Measurements from ENCODE around the gene SASH1. TPM values are rescaled to one million over a fixed set of nuclear protein-coding genes. Genes with fewer than 3 reads are reported as not detected.

SASH1 gene
- total and polyA plus RNA-seq, 9 donors, result 8.6 to 35.2 (median 18.2) TPM

DNA sequence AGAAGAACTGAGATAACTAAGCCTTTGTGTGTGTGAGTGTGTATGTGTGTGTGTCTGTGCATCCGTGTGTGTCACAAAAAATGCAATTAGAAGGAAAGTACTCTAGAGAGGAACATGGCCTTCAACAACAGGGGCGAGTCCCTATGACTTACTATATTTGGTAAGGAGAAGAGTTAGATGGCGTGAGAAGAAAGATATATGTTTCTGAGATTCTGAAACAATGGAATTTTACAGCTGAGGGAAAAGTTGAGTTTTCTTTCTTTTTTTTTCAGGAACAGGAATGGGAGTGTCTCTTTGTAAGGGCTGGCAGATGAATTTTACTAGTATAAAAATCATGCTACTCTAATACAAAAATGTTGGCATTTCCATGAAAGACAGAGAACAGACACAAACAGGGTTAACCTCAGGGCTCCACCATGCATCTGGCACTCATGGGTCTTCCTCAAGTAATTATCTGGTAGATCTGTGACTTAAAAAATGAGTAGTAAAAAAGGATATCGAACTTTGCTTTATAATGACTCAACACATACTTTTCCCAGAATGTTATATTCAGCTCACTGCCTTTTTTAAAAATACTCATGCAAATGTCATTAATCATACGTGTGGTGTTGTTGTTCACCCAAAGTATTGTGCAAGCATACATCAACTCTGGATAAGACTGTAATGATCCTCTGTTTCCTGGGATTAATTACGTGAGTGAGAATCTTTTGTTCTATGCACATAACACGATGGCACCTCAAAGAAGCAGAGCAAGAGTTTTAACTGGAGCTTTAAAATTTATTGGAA, 12.8 kb upstream of the SASH1 start:
- Histone ChIP-seq H3K36me3 (no peaks in the 10 kb centered on the region), H3K4me1 (ENCODE audit: insufficient read depth) (no peaks in the 10 kb centered on the region), H3K27ac (no peak overlapping the region), H3K9me3 (no peaks in the 10 kb centered on the region), H3K4me3 (no peak overlapping the region), H3K27me3 (no peaks in the 10 kb centered on the region)
- TF ChIP-seq EP300 (IDR thresholded peaks at IDR 0.05) (no peak), CTCF (IDR thresholded peaks at IDR 0.05) (no peak), POLR2A (IDR thresholded peaks at IDR 0.05) (no peak)
- DNase-seq, result no peak
- intact Hi-C loops (cut with DNase I), result no loop called here
- WGBS, 3 donors, result 36 to 53% (median 46%) methylated on average over 7 of the region's 7 CpGs

DNA sequence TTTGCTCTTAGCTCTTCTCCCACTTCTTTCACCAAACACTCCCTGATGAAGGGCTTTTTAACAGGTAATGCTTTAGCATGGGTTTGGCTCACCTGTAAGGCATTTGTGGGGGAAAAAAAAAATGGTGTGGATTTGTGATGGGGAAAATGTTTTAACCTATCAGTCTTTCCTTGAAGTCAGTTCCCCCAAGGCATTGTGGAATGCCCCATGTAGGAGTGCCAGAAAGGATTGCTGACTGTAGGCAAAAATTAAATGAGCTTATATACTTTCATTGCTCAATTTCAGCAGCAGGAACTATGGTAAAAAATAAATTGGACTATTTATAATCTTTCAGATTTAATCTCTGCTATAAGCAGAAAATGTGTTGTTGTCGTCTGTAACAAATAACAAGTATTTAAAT, 10.6 kb upstream of the SASH1 start:
- Histone ChIP-seq H3K36me3 (no peaks in the 10 kb centered on the region), H3K27me3 (no peaks in the 10 kb centered on the region), H3K4me1 (ENCODE audit: insufficient read depth) (no peaks in the 10 kb centered on the region), H3K9me3 (no peaks in the 10 kb centered on the region), H3K27ac (no peak overlapping the region), H3K4me3 (no peak overlapping the region)
- intact Hi-C loops (cut with DNase I), result no loop called here
- TF ChIP-seq EP300 (IDR thresholded peaks at IDR 0.05) (no peak), CTCF (IDR thresholded peaks at IDR 0.05) (no peak), POLR2A (IDR thresholded peaks at IDR 0.05) (no peak)
- WGBS, 3 donors, result 81 to 87% (median 84%) methylated on average over 1 of the region's 1 CpG
- no peak for DNase-seq

- intact Hi-C loops (cut with DNase I), result no loop called here
- TF ChIP-seq POLR2A (IDR thresholded peaks at IDR 0.05), result no peak
- TF ChIP-seq EP300 (IDR thresholded peaks at IDR 0.05), result no peak
- TF ChIP-seq CTCF (IDR thresholded peaks at IDR 0.05), result no peak
- no peak for DNase-seq
- Histone ChIP-seq H3K9me3 (no peaks in the 10 kb centered on the region), H3K4me3 (no peak overlapping the region), H3K36me3 (no peaks in the 10 kb centered on the region), H3K27me3 (no peaks in the 10 kb centered on the region), H3K4me1 (ENCODE audit: insufficient read depth) (no peaks in the 10 kb centered on the region), H3K27ac (no peak overlapping the region)
- 94 to 97% (median 96%) methylated on average over 9 of the region's 9 CpGs for WGBS, 3 donors
These were observed 5.7 kb upstream of the SASH1 start for GRCh38 chr6:148336901-148337300.

- H3K36me3 ChIP-seq, result no peaks in the 10 kb centered on the region
- no peak overlapping the region for H3K4me3 ChIP-seq
- 91 to 97% (median 93%) methylated on average over 5 of the region's 5 CpGs for WGBS, 3 donors
- peaks cover 2% of the 10 kb centered on the region for H3K4me1 ChIP-seq (ENCODE audit: insufficient read depth)
- intact Hi-C loops (cut with DNase I), result no loop called here
- H3K27me3 ChIP-seq, result no peaks in the 10 kb centered on the region
- DNase-seq, result no peak
- H3K9me3 ChIP-seq, result no peaks in the 10 kb centered on the region
- TF ChIP-seq EP300 (IDR thresholded peaks at IDR 0.05), result no peak
- no peak for TF ChIP-seq CTCF (IDR thresholded peaks at IDR 0.05)
- no peak for TF ChIP-seq POLR2A (IDR thresholded peaks at IDR 0.05)
- H3K27ac ChIP-seq, result no peak overlapping the region
These were observed 2.9 kb upstream of the SASH1 start for GRCh38 chr6:148339766-148340165.

All from ovary (tissue), 9 donors.